Measurements from ENCODE around the gene P3H4. TPM values are rescaled to one million over a fixed set of nuclear protein-coding genes. Genes with fewer than 3 reads are reported as not detected.
"Not testable (repeated sequence)": the region's sequence is repeated elsewhere in the genome, so short reads cannot be mapped to it uniquely, and the experiment has no call there.

P3H4 gene
- total RNA-seq, 1 donor from 2014 or later: 59.4 TPM

DNA sequence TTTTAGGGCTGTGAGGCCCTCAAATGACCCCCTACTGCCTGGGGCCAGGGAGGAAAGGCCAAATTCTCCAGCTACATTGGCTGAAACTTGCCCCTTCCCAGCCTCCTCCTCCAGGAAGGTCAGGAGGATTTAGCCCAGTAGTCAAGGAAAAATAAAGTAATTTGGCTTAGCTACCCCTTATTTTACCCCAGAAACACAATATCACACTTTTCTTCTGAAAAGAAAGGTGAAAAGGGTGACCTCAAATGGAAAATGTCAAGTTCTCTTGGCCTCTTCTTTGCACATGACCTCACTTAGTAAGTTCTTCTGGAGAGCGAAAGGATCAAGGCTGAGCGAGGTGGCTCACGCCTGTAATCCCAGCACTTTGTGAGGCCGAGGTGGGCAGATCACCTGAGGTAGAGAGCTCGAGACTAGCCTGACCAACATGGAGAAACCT, 17.2 kb downstream of the P3H4 start:
- no peak for DNase-seq (ENCODE audit: low read depth, low spot score)

GRCh38 chr17:41793784-41794539, 17.8 kb downstream of the P3H4 start:
- no peak for DNase-seq (ENCODE audit: low read depth, low spot score)

DNA sequence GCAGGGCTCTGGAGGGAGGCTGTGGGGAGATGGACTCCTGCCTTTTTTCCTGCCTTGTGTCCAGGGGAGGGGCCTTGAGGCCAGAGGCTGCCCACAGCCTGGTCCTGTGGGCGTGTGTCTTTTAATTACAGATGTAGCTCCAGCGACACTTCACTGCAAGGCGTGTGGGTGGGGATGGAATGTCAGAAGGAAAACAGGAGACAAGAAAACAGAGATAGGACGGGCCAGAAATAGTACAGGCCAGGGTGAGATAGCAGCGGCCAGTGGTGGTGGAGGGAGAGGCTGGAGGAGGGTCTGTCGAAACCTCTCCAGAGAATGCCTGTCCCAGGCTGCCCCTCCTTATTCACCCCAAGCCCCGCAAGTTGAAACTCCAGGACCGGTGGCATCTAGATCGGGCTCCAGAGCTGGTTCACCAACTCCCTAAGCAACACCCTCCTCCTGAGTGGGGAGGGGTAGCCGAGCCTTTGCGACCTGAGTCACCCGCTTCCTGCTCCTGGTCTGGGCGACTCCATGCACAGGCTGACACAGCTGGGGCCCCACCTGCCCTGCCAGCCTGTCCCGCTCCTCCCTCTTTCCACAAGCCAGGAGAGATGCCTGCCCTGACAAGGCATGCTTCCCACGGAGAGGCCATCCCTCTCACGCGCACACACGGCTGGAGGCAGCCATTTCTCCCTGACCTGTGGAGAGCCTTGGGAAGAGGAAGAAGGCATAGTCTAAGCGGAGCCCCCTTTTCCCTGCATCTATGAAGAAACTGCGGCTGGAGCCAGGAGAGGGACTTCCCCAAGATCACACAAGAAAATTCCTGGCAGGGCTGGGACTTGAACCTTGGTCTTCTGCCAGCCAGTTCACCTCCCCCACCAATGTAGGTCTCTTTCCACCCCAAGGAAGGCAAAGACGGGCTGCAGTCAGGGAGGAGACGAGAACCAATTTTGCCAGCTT, 18.6 kb downstream of the P3H4 start:
- no peak for DNase-seq (ENCODE audit: low read depth, low spot score)

DNA sequence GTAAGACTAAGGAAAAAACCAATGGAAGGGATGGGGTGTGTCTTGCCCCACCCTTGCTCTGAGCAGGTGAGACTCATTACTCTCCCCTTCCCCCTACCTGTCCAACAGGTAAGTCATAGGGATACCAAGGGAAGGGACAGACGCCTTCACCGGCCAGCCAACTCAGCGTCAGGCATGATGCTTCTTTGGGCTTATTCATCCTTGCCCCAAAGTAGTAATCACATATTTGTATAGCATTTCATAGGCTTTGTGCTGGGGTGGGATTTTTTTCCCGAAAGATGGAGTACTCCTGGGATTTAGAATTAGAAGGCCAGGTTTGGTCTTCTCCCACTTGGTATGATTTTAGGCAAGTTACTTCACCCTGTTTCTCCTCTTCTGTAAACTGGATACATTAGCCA, 24.7 kb downstream of the P3H4 start:
- no peak for DNase-seq (ENCODE audit: low read depth, low spot score)

DNA sequence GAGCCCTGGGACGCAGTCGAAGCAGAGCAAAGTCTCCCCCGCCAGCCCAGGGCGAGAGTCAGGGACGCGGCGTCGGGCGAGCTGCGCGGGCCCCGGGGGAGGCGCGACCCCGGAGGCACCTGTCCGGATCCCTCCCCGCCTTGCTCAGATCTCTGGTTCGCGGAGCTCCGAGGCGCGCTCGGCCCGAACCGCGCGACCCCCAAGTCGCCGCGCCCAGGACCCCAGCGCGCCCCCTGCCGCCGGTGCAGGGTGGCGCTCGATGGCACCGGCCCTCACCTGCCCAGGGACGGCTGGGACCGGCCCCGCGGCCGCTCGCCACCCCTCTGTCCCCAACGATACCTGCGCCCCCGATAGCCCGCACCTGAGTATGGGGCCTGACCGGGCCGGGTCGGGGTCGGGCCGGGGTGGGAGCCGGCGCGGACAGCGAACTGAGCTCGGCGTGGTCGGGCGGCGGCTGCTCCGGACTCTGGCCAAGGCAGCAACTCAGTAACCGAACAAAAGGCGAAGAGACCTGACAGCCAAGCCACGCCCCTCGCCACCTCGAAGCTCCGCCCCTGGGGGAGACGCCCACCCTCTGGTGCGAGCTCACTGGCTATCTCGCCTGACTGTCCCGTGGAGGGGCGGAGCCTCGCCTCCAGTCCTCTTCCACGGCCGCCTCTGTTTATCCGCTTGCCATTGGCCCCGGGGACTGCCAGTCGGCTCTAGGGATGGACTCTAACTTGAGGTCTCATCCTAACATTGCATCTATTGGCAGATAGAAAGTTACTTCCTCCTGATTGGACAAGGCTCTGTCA, 25.3 kb downstream of the P3H4 start, which contains the start of gene JUP:
Gene JUP, minus strand, starts transcription at position 485 of the 794 bp plus-strand sequence. CDS start 14,857 bp downstream, outside the sequence.
- DNase-seq (ENCODE audit: low read depth, low spot score): peak; percentile 99

- no peak for DNase-seq (ENCODE audit: low read depth, low spot score)
Measured at GRCh38 chr17:41785859-41786226, 25.9 kb downstream of the P3H4 start.

GRCh38 chr17:41785091-41785858, 26.5 kb downstream of the P3H4 start:
- peak; percentile 57 for DNase-seq (ENCODE audit: low read depth, low spot score)

GRCh38 chr17:41784207-41784744, 27.5 kb downstream of the P3H4 start:
- no peak for DNase-seq (ENCODE audit: low read depth, low spot score)

DNA sequence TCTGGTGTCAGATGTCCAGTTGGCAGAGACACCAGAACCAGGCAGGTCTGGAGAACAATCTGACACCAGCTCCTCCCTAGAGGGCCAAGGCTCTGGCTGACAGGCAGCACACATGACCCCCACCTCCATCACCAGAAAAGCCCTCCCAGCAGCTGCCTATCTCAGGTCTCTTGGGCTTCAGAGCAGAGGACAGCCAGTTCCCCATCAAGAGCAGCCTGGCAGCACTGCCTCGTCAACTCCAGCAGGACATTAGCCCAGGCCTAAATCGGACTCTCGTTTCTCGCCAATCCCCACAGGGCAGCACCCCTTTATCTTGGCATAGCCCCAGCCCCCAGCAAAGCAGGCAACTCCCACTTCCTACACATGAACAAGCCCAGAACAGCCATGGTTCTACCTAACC, 29.6 kb downstream of the P3H4 start:
- no peak for DNase-seq (ENCODE audit: low read depth, low spot score)

- DNase-seq (ENCODE audit: low read depth, low spot score): no peak
Measured at GRCh38 chr17:41781404-41782110, 30.2 kb downstream of the P3H4 start.

GRCh38 chr17:41779954-41780353, 31.8 kb downstream of the P3H4 start:
- no peak for DNase-seq (ENCODE audit: low read depth, low spot score)

- DNase-seq (ENCODE audit: low read depth, low spot score): peak; percentile 99
Measured at GRCh38 chr17:41777574-41778188, 34.1 kb downstream of the P3H4 start.

DNA sequence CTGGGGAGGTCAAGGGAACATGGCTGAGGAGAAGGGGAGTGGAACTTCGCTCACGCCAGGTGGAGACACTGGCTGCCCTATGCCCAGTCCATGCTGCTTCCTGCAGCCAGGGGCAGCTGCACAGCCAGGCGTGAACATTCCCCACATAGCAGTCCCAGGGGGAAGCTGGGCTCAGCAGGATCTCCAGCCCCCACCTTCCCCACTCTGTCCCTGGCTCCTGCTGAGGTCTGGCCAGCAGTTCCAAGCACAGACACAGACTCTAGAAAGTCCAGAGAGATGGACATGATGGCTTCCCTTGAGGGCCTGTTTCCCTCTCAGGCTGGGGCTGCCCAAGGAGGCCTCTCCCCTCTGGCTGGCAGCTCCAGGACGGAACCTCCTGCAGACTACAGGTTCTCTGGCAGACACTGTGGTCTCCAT, 34.6 kb downstream of the P3H4 start:
- peak; percentile 74 for DNase-seq (ENCODE audit: low read depth, low spot score)

GRCh38 chr17:41776262-41776900, 35.4 kb downstream of the P3H4 start:
- DNase-seq (ENCODE audit: low read depth, low spot score): not testable (repeated sequence)

- DNase-seq (ENCODE audit: low read depth, low spot score): no peak
Measured at GRCh38 chr17:41775394-41776226, 36.1 kb downstream of the P3H4 start.

DNA sequence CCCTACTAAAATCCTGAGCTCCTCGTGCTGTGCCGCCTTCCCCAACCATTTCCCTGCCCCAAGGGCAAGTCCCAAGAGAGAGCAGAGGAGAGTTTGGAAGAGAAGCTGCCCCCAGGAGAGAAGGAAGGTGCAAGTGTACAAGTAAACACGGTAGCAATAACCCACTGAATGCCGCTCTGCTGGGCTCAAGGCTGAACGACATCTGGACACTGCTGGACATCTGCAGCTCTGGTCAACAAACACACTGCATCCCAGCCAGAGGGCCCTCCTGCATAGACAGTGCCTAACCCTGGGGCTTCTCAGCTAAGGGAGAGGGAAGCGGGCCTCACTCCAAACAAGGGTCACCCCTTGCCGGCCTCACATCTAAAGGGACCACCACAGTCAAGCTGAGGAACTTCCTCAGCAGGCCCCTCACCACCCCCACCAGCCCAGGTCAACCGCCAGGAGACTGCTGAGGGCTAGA, 38.0 kb downstream of the P3H4 start:
- no peak for DNase-seq (ENCODE audit: low read depth, low spot score)

GRCh38 chr17:41773190-41773588, 38.6 kb downstream of the P3H4 start:
- DNase-seq (ENCODE audit: low read depth, low spot score): peak; percentile 77

Data from pulmonary artery endothelial cell (primary cell).